Transverse colon (tissue), 4 donors: Measurements from ENCODE around the gene DCLK2.

Source experiments
- EP300 ChIP-seq: sonication (generic); formaldehyde crosslinking; IDR thresholded peaks from one replicate; pipeline ENCODE4 v1.6.1; 2017; ENCODE audit warnings: antibody characterized with exemption, low read depth
- POLR2A ChIP-seq: fragments of 450-650 bp; IDR thresholded peaks from one replicate; pipeline ENCODE4 v1.6.1; 2016; ENCODE audit warnings: antibody characterized with exemption, mild to moderate bottlenecking, moderate library complexity
- POLR2AphosphoS5 ChIP-seq, 3 donors: sonication (generic); formaldehyde crosslinking; IDR thresholded peaks; one replicate each; pipeline ENCODE4 v1.6.1; 2016; ENCODE audit warnings: antibody characterized with exemption in 3 of 3
- TF ChIP-seq, protein P1 (sequence below), 5 experiments: fragments of 200-600 bp in 3 of 5; fragments of 450-650 bp in 2 of 5; sonication (generic) in 3 of 5; IDR thresholded peaks; 1 replicate in 2 of 5; 2 replicates in 3 of 5; pipeline ENCODE4 v1.5.1; 2016 to 2017; ENCODE audit warnings: antibody characterized with exemption in 5 of 5, inconsistent platforms in 3 of 5, mild to moderate bottlenecking in 2 of 5, moderate library complexity in 1 of 5

DNA sequence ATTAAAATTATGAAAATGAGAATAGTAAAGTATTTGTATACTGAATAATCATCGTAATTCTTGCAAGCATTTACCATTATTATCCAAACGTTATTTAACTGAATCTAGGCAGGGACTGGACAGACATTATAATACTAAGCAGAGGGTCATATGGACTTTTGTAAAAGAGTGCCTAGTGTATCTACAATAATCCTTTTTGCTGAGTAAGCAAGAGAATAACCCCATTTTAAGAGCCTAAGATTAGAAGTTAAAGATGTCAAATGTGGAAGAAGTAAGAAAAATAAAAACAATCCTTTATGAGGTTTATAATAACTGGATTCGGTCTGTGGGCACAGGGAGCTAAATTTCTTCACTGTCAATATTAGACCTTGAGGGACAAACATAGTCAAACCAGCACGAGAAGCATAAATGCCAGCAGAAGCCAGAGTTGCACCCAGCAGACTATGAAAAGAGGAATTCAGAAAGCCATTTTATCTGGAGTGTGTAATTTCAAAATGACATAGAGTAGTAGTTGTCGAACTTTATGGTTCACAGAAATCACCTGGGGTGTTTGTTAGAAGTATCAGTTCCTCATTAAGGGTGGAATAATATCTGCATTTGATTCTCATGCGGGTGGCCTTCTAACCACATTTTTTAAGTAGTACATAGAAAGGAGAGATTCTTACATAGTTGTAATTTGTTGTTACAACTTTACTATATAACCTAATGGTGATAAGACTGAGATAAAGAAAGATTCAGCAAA lies 39.7 kb upstream of the DCLK2 start:
- TF ChIP-seq, protein P1, sequence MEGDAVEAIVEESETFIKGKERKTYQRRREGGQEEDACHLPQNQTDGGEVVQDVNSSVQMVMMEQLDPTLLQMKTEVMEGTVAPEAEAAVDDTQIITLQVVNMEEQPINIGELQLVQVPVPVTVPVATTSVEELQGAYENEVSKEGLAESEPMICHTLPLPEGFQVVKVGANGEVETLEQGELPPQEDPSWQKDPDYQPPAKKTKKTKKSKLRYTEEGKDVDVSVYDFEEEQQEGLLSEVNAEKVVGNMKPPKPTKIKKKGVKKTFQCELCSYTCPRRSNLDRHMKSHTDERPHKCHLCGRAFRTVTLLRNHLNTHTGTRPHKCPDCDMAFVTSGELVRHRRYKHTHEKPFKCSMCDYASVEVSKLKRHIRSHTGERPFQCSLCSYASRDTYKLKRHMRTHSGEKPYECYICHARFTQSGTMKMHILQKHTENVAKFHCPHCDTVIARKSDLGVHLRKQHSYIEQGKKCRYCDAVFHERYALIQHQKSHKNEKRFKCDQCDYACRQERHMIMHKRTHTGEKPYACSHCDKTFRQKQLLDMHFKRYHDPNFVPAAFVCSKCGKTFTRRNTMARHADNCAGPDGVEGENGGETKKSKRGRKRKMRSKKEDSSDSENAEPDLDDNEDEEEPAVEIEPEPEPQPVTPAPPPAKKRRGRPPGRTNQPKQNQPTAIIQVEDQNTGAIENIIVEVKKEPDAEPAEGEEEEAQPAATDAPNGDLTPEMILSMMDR (IDR thresholded peaks at IDR 0.05), result no peak
- TF ChIP-seq POLR2A (no peak), POLR2AphosphoS5 (IDR thresholded peaks at IDR 0.05) (no peak), EP300 (no peak)
